B cell (primary cell): Measurements from ENCODE around the gene DOCK3.

Experiments
- EZH2 ChIP-seq: IDR thresholded peaks from 2 replicates; pipeline ENCODE4 v1.6.1; 2012; ENCODE audit warnings: borderline replicate concordance, low read depth, mild to moderate bottlenecking, moderate library complexity, low read length; ENCODE audit not compliant: insufficient read depth, poor library complexity, severe bottlenecking
- TF ChIP-seq, protein P1 (sequence below): fragments of 200-600 bp; IDR thresholded peaks from one replicate; pipeline ENCODE4 v1.8.0; 2022; ENCODE audit warnings: antibody characterized with exemption, mild to moderate bottlenecking

DNA sequence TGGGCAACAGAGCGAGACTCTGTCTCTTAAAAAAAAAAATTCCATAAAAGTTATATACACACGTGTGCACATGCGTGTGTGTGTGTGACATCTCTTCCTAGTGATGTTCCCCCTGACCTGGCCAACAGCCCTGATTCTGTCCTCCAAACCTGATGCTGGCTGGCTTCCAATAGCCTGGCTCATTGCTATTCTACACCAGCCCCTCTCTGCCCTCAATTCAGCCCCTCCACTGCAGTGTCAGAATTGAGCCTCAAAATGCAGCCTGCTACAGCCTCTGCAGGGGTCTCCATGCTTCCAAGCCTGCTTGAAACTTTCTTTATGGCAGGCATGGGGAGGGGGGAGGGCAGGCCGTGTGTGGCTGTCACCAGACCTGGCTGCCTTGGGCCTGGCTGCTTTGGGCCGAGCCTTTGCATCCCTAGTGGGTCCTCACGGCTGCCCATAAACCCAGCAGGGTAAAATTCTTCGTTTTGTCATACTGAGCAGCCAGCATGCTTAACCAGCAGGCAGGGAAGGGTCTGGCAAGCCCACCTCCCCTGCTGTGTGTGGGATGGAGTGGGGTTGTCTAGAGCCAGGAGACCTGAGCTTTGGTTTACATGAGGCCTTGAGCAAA, 22.7 kb upstream of the DOCK3 start:
- TF ChIP-seq, protein P1, sequence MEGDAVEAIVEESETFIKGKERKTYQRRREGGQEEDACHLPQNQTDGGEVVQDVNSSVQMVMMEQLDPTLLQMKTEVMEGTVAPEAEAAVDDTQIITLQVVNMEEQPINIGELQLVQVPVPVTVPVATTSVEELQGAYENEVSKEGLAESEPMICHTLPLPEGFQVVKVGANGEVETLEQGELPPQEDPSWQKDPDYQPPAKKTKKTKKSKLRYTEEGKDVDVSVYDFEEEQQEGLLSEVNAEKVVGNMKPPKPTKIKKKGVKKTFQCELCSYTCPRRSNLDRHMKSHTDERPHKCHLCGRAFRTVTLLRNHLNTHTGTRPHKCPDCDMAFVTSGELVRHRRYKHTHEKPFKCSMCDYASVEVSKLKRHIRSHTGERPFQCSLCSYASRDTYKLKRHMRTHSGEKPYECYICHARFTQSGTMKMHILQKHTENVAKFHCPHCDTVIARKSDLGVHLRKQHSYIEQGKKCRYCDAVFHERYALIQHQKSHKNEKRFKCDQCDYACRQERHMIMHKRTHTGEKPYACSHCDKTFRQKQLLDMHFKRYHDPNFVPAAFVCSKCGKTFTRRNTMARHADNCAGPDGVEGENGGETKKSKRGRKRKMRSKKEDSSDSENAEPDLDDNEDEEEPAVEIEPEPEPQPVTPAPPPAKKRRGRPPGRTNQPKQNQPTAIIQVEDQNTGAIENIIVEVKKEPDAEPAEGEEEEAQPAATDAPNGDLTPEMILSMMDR = no peak
- no peak for TF ChIP-seq EZH2
